HUES64 (cell line): ENCODE data around the gene LSMEM2.
"Not testable (repeated sequence)": the region's sequence is repeated elsewhere in the genome, so short reads cannot be mapped to it uniquely, and the experiment has no call there.

Experiments
- H3K27ac ChIP-seq: 2 replicates; pipeline ENCODE4 v1.7.0; 2013; ENCODE audit warnings: low read depth, low read length, inconsistent platforms
- H3K27me3 ChIP-seq: 2 replicates; pipeline ENCODE4 v1.6.1; 2013; ENCODE audit warnings: mild to moderate bottlenecking, low read length; ENCODE audit not compliant: insufficient read depth
- H3K36me3 ChIP-seq: 2 replicates; pipeline ENCODE4 v1.6.1; 2013; ENCODE audit warnings: mild to moderate bottlenecking, low read length; ENCODE audit not compliant: insufficient read depth
- H3K4me1 ChIP-seq: 2 replicates; pipeline ENCODE4 v1.6.1; 2013; ENCODE audit warnings: mild to moderate bottlenecking, low read length, moderate library complexity; ENCODE audit not compliant: insufficient read depth
- H3K4me3 ChIP-seq: 2 replicates; pipeline ENCODE4 v1.5.1; 2013; ENCODE audit warnings: mild to moderate bottlenecking, low read length, moderate library complexity
- H3K9ac ChIP-seq: 2 replicates; pipeline ENCODE4 v1.6.1; 2013; ENCODE audit warnings: mild to moderate bottlenecking, low read depth, low read length
- H3K9me3 ChIP-seq: 2 replicates; pipeline ENCODE4 v1.6.1; 2013; ENCODE audit warnings: low read depth, low read length; ENCODE audit not compliant: insufficient read depth
- WGBS: fragments of 150-250, 120-280 bp; methylation state at CpG from one replicate; pipeline ENCODE4 v1.1.7; 2013; ENCODE audit warnings: missing lambda C conversion rate; 5-methylcytosine and 5-hydroxymethylcytosine counted together

Gene LSMEM2

GRCh38 chr3:50302095-50303012 is 23.5 kb downstream of the LSMEM2 start:
- no peak overlapping the region; the same call in 1 of the 2 replicates for H3K27ac ChIP-seq
- no peak overlapping the region for H3K9ac ChIP-seq
- H3K9me3 ChIP-seq: 0 out of 2 replicates have a peak, but pooled peaks cover 6% of the 10 kb centered on the region
- no peak overlapping the region for H3K4me3 ChIP-seq
- H3K36me3 ChIP-seq: no peaks in the 10 kb centered on the region
- H3K4me1 ChIP-seq: peaks cover 12% of the 10 kb centered on the region; the same call in 1 of the 2 replicates
- 94% methylated on average over 32 of the region's 32 CpGs for WGBS
- H3K27me3 ChIP-seq: no peaks in the 10 kb centered on the region

GRCh38 chr3:50303013-50303815 is 24.3 kb downstream of the LSMEM2 start, which contains the start of gene HYAL1:
HYAL1 (minus strand) TSS chr3:50303574; CDS start chr3:50302956, 618 bp downstream.
- H3K9ac ChIP-seq: no peak within 1 kb of the TSS
- WGBS: 67% methylated on average over 14 of the region's 14 CpGs
- peaks cover 11% of the 10 kb centered on the region; the same call in 1 of the 2 replicates for H3K9me3 ChIP-seq
- H3K4me1 ChIP-seq: peaks cover 12% of the 10 kb centered on the region; the same call in 1 of the 2 replicates
- H3K4me3 ChIP-seq: peak within 1 kb of the TSS; percentile 19
- peak within 1 kb of the TSS; percentile 73; the same call in 1 of the 2 replicates for H3K27ac ChIP-seq
- H3K27me3 ChIP-seq: no peaks in the 10 kb centered on the region
- H3K36me3 ChIP-seq: no peaks in the 10 kb centered on the region

- Histone ChIP-seq H3K9ac (no peak overlapping the region), H3K27me3 (no peaks in the 10 kb centered on the region), H3K4me3 (no peak overlapping the region), H3K27ac (no peak overlapping the region), H3K9me3 (peaks cover 22% of the 10 kb centered on the region), H3K4me1 (peaks cover 12% of the 10 kb centered on the region; the same call in 1 of the 2 replicates), H3K36me3 (peaks cover 3% of the 10 kb centered on the region; the same call in 1 of the 2 replicates)
These were observed 25.7 kb downstream of the LSMEM2 start for GRCh38 chr3:50304601-50305000.

- H3K4me1 ChIP-seq, H3K27ac ChIP-seq, H3K9ac ChIP-seq, H3K4me3 ChIP-seq, H3K27me3 ChIP-seq: not testable (repeated sequence)
- Histone ChIP-seq H3K36me3 (peaks cover 13% of the 10 kb centered on the region), H3K9me3 (peaks cover 22% of the 10 kb centered on the region)
- 96% methylated on average over 18 of the region's 32 CpGs for WGBS
These were observed 33.2 kb downstream of the LSMEM2 start for GRCh38 chr3:50312041-50312440.

- peaks cover 7% of the 10 kb centered on the region for H3K9me3 ChIP-seq
- H3K4me3 ChIP-seq: no peak overlapping the region
- H3K36me3 ChIP-seq: peaks cover 33% of the 10 kb centered on the region
- no peak overlapping the region for H3K9ac ChIP-seq
- H3K27ac ChIP-seq: no peak overlapping the region
- WGBS: 93% methylated on average over 3 of the region's 3 CpGs
- no peaks in the 10 kb centered on the region for H3K27me3 ChIP-seq
- H3K4me1 ChIP-seq: 0 out of 2 replicates have a peak, but pooled peaks cover 5% of the 10 kb centered on the region
These were observed 35.5 kb downstream of the LSMEM2 start for GRCh38 chr3:50314342-50314741.

GRCh38 chr3:50314816-50315215 is 35.9 kb downstream of the LSMEM2 start:
- Histone ChIP-seq H3K4me3 (no peak overlapping the region), H3K27me3 (no peaks in the 10 kb centered on the region), H3K4me1 (0 out of 2 replicates have a peak, but pooled peaks cover 5% of the 10 kb centered on the region), H3K9ac (no peak overlapping the region), H3K27ac (no peak overlapping the region), H3K36me3 (peaks cover 36% of the 10 kb centered on the region), H3K9me3 (peaks cover 2% of the 10 kb centered on the region; the same call in 1 of the 2 replicates)
- WGBS: 93% methylated on average over 4 of the region's 4 CpGs

GRCh38 chr3:50316657-50317242 is 37.9 kb downstream of the LSMEM2 start:
- H3K27ac ChIP-seq: no peak overlapping the region

GRCh38 chr3:50317300-50317699 is 38.4 kb downstream of the LSMEM2 start:
- no peak overlapping the region for H3K9ac ChIP-seq
- WGBS: 86% methylated on average over 6 of the region's 6 CpGs
- no peaks in the 10 kb centered on the region for H3K9me3 ChIP-seq
- H3K4me1 ChIP-seq: peaks cover 11% of the 10 kb centered on the region; the same call in 1 of the 2 replicates
- H3K4me3 ChIP-seq: no peak overlapping the region
- H3K36me3 ChIP-seq: peaks cover 40% of the 10 kb centered on the region
- H3K27ac ChIP-seq: no peak overlapping the region
- no peaks in the 10 kb centered on the region for H3K27me3 ChIP-seq

More at GRCh38 chr3:50316657-50317242, 37.9 kb downstream of the LSMEM2 start:
- Histone ChIP-seq H3K4me3 (no peak overlapping the region), H3K27me3 (no peaks in the 10 kb centered on the region), H3K9ac (no peak overlapping the region), H3K9me3 (no peaks in the 10 kb centered on the region), H3K4me1 (peaks cover 11% of the 10 kb centered on the region; the same call in 1 of the 2 replicates), H3K36me3 (peaks cover 40% of the 10 kb centered on the region)
- WGBS: 71% methylated on average over 9 of the region's 9 CpGs

GRCh38 chr3:50318163-50318562 is 39.3 kb downstream of the LSMEM2 start:
- Histone ChIP-seq H3K4me3 (no peak overlapping the region), H3K4me1 (peaks cover 15% of the 10 kb centered on the region), H3K36me3 (peaks cover 40% of the 10 kb centered on the region), H3K9me3 (no peaks in the 10 kb centered on the region), H3K27ac (no peak overlapping the region), H3K27me3 (no peaks in the 10 kb centered on the region), H3K9ac (no peak overlapping the region)
- 95% methylated on average over 11 of the region's 11 CpGs for WGBS

GRCh38 chr3:50318615-50319014 is 39.7 kb downstream of the LSMEM2 start:
- Histone ChIP-seq H3K9me3 (no peaks in the 10 kb centered on the region), H3K27me3 (no peaks in the 10 kb centered on the region), H3K9ac (no peak overlapping the region), H3K4me3 (no peak overlapping the region), H3K27ac (no peak overlapping the region), H3K4me1 (peaks cover 18% of the 10 kb centered on the region), H3K36me3 (peaks cover 40% of the 10 kb centered on the region)
- WGBS: 96% methylated on average over 10 of the region's 10 CpGs
